Body of pancreas (tissue), 4 donors: ENCODE results near the gene FBXO21. TPM values are rescaled to one million over a fixed set of nuclear protein-coding genes. Genes with fewer than 3 reads are reported as not detected.

Experiments
- ATAC-seq: fragments of 150-250 bp; one replicate; pipeline ENCODE4 v1.9.1; 2016
- DNase-seq, 4 donors: peaks; one replicate each; pipeline ENCODE4 v3.0.0-alpha.2; 2019
- H3K27ac ChIP-seq, 4 donors: fragments of 200-600 bp; sonication (generic); 1 replicate in 3 of 4; 2 replicates in 1 of 4; pipeline versions ENCODE4 v1.5.1 to v1.6.1; 2016 to 2019; ENCODE audit warnings: mild to moderate bottlenecking in 1 of 4, mixed read lengths in 1 of 4, moderate library complexity in 1 of 4
- H3K27me3 ChIP-seq, 2 donors: fragments of 200-600 bp; sonication (generic); one replicate each; pipeline ENCODE4 v1.6.0; 2016; ENCODE audit warnings: mild to moderate bottlenecking in 1 of 2
- H3K36me3 ChIP-seq, 2 donors: fragments of 200-600 bp; sonication (generic); replicated peaks in 1 of 2; 2 replicates each; pipeline ENCODE4 v1.5.1; 2016; ENCODE audit warnings: low read depth in 2 of 2; ENCODE audit not compliant: insufficient read depth in 1 of 2
- H3K4me1 ChIP-seq: fragments of 200-600 bp; sonication (generic); one replicate; pipeline ENCODE4 v1.6.0; 2016
- H3K4me3 ChIP-seq, 2 donors: fragments of 200-600 bp; sonication (generic); 1 replicate in 1 of 2; 2 replicates in 1 of 2; pipeline ENCODE4 v1.5.1; 2016 to 2019
- H3K9me3 ChIP-seq, 3 donors: fragments of 200-600 bp; sonication (generic); 1 replicate in 2 of 3; 2 replicates in 1 of 3; pipeline ENCODE4 v1.5.1; 2016
- CTCF ChIP-seq, 7 experiments: fragments of 450-650 bp in 4 of 7; fragments of 200-600 bp in 3 of 7; sonication (generic) in 3 of 7; IDR thresholded peaks; one replicate each; pipeline ENCODE4 v1.5.1; 2016 to 2019; ENCODE audit warnings: antibody characterized with exemption in 7 of 7
- POLR2A ChIP-seq, 3 donors: fragments of 450-650 bp; IDR thresholded peaks; one replicate each; pipeline ENCODE4 v1.6.1; 2016; ENCODE audit warnings: antibody characterized with exemption in 3 of 3, mild to moderate bottlenecking in 2 of 3
- WGBS, 2 donors: methylation state at CpG; one replicate each; pipeline ENCODE4 v1.1.5; 2017; 5-methylcytosine and 5-hydroxymethylcytosine counted together
- intact Hi-C: fragments of 100-400 bp; cut with DNase I; formaldehyde crosslinking; loops from one replicate; pipeline ENCODE4 v1.15.1; 2023
- total RNA-seq, 2 donors: library from RNA; depleted of rRNA; stranded (reverse); fragments of >200 nt; gene quantifications; one replicate each; pipeline ENCODE4 v1.1.0, GENCODE V29; 2016

FBXO21 gene
- total RNA-seq, 2 donors from 2014 or later: 43.6 to 76.5 TPM

DNA sequence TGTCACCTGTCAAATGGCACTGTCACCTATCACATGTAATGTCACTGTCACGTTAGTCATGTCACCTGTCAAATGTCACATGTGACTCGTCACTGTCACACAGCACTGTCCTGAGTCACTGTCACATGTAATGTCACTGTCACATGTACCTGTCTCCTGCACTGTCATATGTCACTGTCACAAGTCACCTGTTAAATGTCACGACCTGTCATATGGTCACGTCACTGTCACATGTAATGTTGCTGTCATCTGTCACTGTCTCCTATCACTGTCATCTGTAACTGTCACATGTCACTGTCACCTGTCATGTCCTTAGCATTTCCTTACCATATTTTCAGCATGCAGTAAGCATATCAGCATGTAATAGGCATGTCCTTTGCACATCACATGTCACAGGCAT, 63.9 kb downstream of the FBXO21 start:
- WGBS, 2 donors: 74 to 75% methylated on average over 4 of the region's 4 CpGs
- Histone ChIP-seq H3K4me3 (no peak overlapping the region), H3K36me3 (no peaks in the 10 kb centered on the region), H3K27ac (no peak overlapping the region), H3K27me3 (no peaks in the 10 kb centered on the region), H3K9me3 (no peaks in the 10 kb centered on the region), H3K4me1 (peaks cover 19% of the 10 kb centered on the region)
- no peak for ATAC-seq
- TF ChIP-seq CTCF (IDR thresholded peaks at IDR 0.05) (no peak), POLR2A (IDR thresholded peaks at IDR 0.05) (no peak)
- DNase-seq: no peak
- intact Hi-C loops: no loop called here

- peaks cover 19% of the 10 kb centered on the region for H3K4me1 ChIP-seq
- no peaks in the 10 kb centered on the region for H3K9me3 ChIP-seq
- DNase-seq: no peak
- no peaks in the 10 kb centered on the region for H3K36me3 ChIP-seq
- intact Hi-C loops: no loop called here
- H3K27ac ChIP-seq: no peak overlapping the region
- no peak overlapping the region for H3K4me3 ChIP-seq
- TF ChIP-seq POLR2A (IDR thresholded peaks at IDR 0.05) (no peak), CTCF (IDR thresholded peaks at IDR 0.05) (no peak)
- ATAC-seq: no peak
- no peaks in the 10 kb centered on the region for H3K27me3 ChIP-seq
- WGBS, 2 donors: 84 to 87% methylated on average over 7 of the region's 7 CpGs
Observed at GRCh38 chr12:117125767-117126166, 64.5 kb downstream of the FBXO21 start.

DNA sequence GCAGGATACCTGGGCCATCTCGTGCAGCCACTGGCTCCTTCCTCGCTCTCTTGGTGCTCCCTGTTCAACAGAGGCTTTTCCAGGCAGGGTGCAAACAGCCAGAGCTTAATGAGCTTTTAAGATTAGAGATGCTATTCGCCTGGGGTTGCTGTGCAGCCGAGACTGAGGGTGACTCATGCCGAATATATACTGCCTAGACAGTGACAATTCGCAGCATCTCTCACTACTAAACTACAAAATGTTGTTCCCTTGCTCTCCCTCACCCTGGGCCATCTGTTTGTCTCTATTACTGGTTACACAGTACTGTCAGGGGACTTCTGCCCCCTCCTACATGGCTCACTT, 65.0 kb downstream of the FBXO21 start:
- H3K4me1 ChIP-seq: peaks cover 13% of the 10 kb centered on the region
- TF ChIP-seq CTCF (IDR thresholded peaks at IDR 0.05) (no peak), POLR2A (IDR thresholded peaks at IDR 0.05) (no peak)
- WGBS, 2 donors: 76 to 88% methylated on average over 6 of the region's 6 CpGs
- no peak overlapping the region for H3K27ac ChIP-seq
- no peak for DNase-seq
- no peaks in the 10 kb centered on the region for H3K27me3 ChIP-seq
- no peak for ATAC-seq
- H3K9me3 ChIP-seq: no peaks in the 10 kb centered on the region
- H3K36me3 ChIP-seq: no peaks in the 10 kb centered on the region
- intact Hi-C loops: no loop called here
- no peak overlapping the region for H3K4me3 ChIP-seq

GRCh38 chr12:117124421-117125271, 65.6 kb downstream of the FBXO21 start:
- ATAC-seq (no peak), DNase-seq (no peak)
- H3K27ac ChIP-seq: no peak overlapping the region
- WGBS, 2 donors: 77 to 82% methylated on average over 6 to 8 of the region's 8 CpGs
- H3K27me3 ChIP-seq: no peaks in the 10 kb centered on the region
- intact Hi-C loops: no loop called here
- no peaks in the 10 kb centered on the region for H3K36me3 ChIP-seq
- no peak for TF ChIP-seq CTCF (IDR thresholded peaks at IDR 0.05)
- H3K4me3 ChIP-seq: no peak overlapping the region
- H3K4me1 ChIP-seq: peaks cover 9% of the 10 kb centered on the region
- H3K9me3 ChIP-seq: no peaks in the 10 kb centered on the region

- Histone ChIP-seq H3K9me3 (no peaks in the 10 kb centered on the region), H3K4me3 (no peak overlapping the region), H3K27me3 (no peaks in the 10 kb centered on the region), H3K36me3 (no peaks in the 10 kb centered on the region), H3K27ac (no peak overlapping the region), H3K4me1 (peaks cover 11% of the 10 kb centered on the region)
- TF ChIP-seq POLR2A (IDR thresholded peaks at IDR 0.05) (no peak), CTCF (IDR thresholded peaks at IDR 0.05) (no peak)
- intact Hi-C loops: no loop called here
- 83 to 84% methylated on average over 3 of the region's 3 CpGs for WGBS, 2 donors
- DNase-seq (no peak), ATAC-seq (no peak)
Observed at GRCh38 chr12:117121441-117121840, 68.8 kb downstream of the FBXO21 start.
